Measurements from ENCODE around the gene PTBP2.
A peak's percentile ranks its signal among the peaks of the same experiment; 100 is the strongest.

The PTBP2 gene

DNA sequence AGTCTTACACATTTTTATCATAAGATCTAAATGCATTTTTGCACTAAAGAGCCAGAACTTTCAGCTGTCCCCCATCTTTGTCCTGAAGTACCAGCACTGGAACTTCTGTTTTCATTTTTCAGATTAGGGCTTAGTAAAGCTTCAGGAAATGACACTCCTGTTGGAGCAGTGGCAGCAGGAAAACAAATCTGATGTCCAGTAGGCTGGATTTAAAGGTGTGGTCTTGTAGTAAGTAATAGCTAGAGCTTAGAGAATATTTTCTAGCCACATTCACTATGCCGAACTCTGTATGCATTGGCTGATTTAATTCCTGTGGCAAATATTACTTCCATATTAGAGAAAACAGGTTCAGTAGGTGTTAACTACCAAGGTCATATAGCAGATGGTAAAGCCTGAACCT is 103.6 kb downstream of the PTBP2 start:
- no peak for DNase-seq (ENCODE audit: low spot score)

DNA sequence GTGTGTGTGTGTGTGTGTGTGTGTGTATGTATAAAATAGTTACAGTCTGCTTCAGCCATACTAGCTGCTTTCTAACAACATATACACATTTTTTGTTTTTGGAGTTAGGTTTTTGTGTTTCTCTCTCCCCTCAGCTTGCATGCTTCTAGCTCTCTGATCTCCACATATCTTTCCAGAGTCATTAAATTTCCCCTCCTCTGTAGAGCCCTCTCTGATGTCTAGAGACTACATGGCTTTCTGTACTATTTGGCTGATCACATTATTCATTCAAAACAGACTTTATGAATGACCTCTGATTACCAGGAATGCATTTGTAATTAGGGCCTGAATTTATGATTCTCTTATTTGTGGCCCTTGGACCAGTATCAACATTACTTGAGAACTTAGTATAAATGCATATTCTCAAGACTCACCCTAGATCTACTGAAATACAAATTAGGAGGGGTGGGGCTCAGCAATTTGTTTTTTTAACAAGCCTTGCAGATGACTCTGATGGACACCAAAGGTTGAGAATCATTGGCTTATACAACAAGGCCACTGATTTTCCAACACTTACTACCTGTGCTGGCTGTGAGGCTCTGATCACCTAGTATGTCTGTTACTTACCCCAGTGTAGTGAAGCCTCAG is 104.5 kb downstream of the PTBP2 start:
- DNase-seq (ENCODE audit: low spot score), result no peak

DNA sequence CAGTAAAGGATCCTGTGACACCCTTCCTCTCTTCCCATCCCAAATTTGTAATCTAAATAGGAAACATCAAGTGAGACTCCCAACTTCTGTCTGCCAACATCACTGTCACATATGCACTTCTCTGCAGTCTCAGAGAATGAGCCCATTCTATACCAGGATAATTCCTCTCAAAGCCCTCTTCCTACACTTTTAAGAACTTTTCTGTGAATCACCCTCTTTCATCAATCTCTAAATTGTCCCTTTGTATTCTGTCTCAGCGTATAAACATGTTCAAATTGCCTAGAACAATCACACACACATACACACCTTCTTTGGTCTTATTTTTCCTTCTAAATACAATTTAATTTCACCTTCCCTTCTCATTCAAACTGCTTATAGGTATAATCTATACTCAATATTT is 111.8 kb downstream of the PTBP2 start:
- DNase-seq (ENCODE audit: low spot score), result no peak

DNA sequence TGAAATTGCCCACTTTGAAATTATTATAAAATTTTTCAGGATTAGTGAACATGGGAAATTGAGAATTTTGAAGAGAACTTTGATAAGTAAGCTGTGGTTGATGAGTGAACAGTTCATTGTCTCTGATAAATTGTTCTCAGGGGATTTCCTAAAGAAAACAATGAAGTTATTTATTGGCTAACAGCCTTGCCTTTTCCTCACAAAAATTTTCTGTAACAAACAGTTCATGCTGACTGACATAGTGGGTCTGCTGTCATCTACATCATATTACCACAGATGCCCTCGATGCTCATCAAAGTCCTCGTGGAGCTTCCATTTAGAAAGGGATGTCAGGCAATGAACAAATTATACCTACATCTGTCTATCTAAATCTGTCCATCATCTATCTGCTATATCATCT is 113.4 kb downstream of the PTBP2 start:
- DNase-seq (ENCODE audit: low spot score), result no peak

DNA sequence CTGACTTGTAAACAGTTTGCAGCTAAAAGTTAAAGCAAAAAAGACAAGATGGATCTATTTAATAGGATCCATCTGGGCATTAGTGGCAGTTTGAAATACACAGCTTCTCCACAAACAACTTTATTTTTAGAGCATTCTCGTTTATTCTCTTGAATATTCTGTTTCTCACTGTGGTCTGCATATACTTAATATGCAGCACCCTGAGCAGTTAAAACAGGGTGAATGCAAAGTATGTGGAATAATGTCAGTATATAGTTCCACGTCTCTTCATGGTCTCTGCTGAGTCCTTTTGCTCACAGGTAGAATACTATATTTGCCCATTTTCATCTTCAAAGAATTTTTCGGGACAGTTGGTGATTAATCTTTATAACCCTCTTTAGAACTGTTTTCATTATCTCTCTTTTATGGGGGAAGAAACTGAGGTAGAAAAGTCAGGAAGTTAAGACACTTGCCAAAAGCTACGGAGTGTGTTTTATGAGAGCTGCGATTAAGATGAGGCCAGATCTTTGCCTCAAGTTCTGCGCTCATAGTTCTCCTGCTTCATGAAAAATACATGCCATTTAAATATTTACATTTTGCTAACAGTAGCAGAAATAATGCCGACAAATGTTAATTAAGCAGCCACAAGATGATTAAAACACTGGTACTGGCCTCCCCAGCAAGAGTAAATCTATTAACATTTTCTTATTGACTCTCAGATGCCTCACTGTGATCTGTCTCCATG is 115.6 kb downstream of the PTBP2 start:
- no peak for DNase-seq (ENCODE audit: low spot score)

DNA sequence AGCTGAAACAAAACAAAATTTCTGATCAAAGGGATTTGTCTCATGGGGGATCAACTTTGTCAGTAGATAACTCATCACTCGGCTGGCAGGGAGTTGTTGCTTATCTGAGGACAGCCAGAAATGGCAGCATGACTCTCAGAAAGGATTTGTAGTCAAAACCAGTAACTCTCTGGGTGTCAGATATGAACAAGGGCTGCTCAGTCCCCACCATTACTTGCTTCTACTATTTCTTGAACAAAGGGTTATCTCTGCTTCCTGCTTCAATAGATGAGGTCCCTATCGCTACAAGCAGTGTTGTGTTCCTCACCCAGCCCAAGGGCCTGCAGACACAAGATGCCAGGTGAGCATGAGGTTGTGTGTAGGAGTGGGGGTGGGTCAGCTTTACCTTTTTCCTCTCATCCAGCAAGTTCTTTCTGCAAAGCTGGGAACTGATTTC is 116.2 kb downstream of the PTBP2 start:
- no peak for DNase-seq (ENCODE audit: low spot score)

DNA sequence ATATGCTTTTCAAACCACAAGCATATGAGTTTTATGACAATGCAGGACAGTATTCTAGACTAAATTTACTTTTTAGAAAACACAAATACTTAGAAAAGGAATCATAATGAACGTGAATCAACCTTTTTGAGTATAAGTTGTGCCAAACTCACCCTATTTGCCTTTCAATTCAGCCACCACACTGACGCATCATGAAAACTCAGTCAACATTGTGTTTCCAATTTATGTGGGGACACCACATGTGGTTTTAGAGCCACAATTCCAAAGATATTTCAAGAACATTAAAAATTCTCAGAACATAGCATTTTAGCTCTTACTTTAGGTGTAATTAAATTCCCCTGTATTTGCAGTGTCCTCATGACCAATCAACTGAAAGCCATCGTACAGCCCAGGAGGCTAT is 118.8 kb downstream of the PTBP2 start:
- no peak for DNase-seq (ENCODE audit: low spot score)

- DNase-seq (ENCODE audit: low spot score), result no peak
Measured at GRCh38 chr1:96842215-96842614, 120.6 kb downstream of the PTBP2 start.

DNA sequence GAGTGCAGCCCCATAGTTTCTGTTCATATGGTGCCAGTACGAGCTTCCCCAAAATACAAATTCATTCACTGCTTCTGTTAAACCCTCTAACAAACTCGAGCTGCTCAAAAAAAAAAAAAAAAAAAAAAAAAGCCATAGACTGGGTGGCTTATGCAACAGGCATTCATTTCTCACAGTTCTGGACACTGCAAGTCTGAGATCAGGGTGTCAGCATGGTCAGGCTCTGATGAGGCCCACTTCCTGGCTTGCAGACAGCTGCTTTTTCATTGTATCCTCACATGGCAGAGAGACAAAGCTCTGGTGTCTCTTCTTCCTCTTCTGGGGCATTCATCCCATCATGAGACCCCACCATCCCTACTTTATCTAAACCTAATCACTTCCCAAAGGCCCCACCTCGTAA is 121.6 kb downstream of the PTBP2 start:
- DNase-seq (ENCODE audit: low spot score), result no peak

DNA sequence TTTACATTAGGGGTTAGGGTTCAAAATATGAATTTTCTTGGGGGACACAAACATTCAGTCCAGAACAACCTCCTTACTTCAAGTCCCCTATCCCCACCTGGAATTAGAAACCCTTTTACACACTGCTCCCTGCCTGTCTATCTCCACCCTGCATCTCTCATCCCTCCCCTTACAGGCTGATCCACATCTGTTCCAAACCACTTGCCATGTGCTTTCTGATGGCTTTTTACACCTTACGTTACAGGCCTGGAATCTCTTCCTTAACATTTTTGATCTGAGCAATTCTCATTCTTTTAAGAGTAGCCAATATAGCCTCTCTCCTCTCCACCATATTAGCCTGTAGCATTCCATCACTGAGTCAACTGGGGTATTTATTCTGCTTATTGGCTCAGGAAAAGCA is 122.0 kb downstream of the PTBP2 start:
- DNase-seq (ENCODE audit: low spot score), result no peak

DNA sequence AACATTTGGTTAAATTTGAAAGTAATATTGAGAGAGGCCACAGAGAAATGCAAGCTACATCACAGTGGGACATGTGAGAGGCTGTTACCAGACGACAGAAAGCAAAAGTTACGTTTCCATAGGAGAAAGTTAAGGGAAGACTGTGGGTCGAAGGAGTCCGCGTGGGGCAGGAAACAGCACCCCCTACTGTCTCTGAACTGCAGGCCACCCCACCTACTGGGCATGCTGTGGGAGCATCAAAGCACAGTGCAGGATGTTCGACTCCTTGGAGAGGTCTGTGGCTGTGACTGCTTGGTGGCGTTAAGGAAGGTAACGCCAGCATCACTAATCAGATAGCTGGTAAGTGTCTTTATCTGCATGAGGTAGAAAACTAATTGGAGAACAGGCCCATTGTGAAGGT is 123.9 kb downstream of the PTBP2 start:
- DNase-seq (ENCODE audit: low spot score), result peak; percentile 15

GRCh38 chr1:96861836-96862235 is 140.3 kb downstream of the PTBP2 start:
- DNase-seq (ENCODE audit: low spot score), result no peak

DNA sequence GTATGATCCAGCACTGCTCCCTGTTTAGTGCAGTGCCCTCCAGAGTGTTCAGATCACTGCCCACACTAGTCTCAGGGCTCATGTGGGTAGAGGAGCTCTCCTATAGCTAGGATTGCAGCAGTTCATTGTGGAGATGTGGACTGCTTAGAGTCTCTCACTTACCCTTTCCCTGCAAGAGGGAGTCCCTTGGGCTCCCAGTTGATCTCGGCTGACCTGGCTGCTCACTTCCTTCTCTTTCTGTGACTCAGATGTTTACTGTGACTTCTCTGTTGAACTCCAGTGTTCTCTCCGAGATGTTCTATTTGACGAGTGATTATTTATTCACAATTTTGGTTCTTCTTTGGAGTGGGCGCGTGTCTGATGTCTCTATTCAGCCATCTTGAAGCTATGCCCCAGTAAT is 141.9 kb downstream of the PTBP2 start:
- DNase-seq (ENCODE audit: low spot score), result no peak

All from cerebellar cortex (tissue), 1 donor.